Breast epithelium (tissue), 3 donors: ENCODE measurements around the gene MMRN1.

Experiments
- POLR2A ChIP-seq: fragments of 450-650 bp; IDR thresholded peaks from one replicate; pipeline ENCODE4 v1.6.1; 2016; ENCODE audit warnings: antibody characterized with exemption, mild to moderate bottlenecking, moderate library complexity
- POLR2AphosphoS5 ChIP-seq, 3 donors: sonication (generic); formaldehyde crosslinking; IDR thresholded peaks; one replicate each; pipeline ENCODE4 v1.6.1; 2017; ENCODE audit warnings: antibody characterized with exemption in 3 of 3
- TF ChIP-seq, protein P1 (sequence below), 3 donors: fragments of 450-650 bp; IDR thresholded peaks; one replicate each; pipeline ENCODE4 v1.5.1; 2016 to 2017; ENCODE audit warnings: antibody characterized with exemption in 3 of 3, mild to moderate bottlenecking in 3 of 3, moderate library complexity in 3 of 3

DNA sequence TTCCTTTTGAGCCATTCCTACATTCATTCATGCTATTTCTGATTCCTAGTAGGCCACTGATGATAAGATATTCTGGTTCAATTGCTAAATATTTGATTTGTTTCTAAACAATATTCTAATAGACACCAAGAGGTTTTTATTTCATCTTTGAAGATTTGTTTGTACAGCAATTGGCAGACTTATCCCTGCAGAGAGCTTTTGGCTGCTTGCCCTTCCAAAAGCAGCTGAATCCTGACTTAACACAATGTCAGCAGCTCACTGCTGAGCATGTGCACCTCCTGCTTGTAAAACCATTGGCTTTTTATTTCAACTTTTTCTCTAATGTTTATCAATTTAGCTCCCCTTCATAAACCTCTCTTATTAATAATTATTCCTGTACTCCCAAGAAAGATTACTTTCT, 45.3 kb downstream of the MMRN1 start:
- TF ChIP-seq, protein P1, sequence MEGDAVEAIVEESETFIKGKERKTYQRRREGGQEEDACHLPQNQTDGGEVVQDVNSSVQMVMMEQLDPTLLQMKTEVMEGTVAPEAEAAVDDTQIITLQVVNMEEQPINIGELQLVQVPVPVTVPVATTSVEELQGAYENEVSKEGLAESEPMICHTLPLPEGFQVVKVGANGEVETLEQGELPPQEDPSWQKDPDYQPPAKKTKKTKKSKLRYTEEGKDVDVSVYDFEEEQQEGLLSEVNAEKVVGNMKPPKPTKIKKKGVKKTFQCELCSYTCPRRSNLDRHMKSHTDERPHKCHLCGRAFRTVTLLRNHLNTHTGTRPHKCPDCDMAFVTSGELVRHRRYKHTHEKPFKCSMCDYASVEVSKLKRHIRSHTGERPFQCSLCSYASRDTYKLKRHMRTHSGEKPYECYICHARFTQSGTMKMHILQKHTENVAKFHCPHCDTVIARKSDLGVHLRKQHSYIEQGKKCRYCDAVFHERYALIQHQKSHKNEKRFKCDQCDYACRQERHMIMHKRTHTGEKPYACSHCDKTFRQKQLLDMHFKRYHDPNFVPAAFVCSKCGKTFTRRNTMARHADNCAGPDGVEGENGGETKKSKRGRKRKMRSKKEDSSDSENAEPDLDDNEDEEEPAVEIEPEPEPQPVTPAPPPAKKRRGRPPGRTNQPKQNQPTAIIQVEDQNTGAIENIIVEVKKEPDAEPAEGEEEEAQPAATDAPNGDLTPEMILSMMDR (IDR thresholded peaks at IDR 0.05): no peak
- TF ChIP-seq POLR2A (no peak), POLR2AphosphoS5 (IDR thresholded peaks at IDR 0.05) (no peak)
